ENCODE measurements around the gene DES. TPM values are rescaled to one million over a fixed set of nuclear protein-coding genes. Genes with fewer than 3 reads are reported as not detected.

DES gene
- total and polyA plus RNA-seq, 2 of the 4 experiments (the other 2 are of a cell fraction) = 4.3 to 4.9 TPM

DNA sequence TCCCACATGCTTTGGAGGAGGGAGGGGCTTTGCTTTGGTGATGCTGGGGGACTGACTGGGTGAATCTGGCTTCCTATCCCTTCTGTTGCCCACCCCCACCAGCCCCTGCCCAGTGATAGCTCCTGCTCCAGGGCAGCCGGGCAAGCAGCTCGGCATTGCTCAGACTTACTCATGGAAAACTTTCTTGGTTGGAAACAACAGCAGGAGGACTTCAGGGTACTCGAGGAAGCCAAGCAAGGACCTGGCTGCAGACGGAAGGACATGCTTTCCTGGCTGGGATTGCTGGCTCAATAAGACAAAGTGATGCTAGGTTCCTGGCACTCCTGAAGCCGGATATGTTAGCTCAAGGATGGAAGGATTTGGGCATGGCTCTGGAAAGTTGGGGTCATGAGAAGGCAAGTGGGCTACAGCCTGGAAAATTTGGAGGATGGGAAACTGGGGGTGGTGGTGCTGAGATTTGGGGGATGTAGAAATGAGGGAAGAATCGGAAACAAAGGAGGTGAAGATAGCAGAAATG is 19.6 kb downstream of the DES start:
- no peak overlapping the region for H2AK5ac ChIP-seq (ENCODE audit: low read depth, low read length)
- H3K4me2 ChIP-seq (ENCODE audit: low read depth, low read length) = no peak overlapping the region
- H3K9ac ChIP-seq (ENCODE audit: low read depth, low read length) = no peak overlapping the region
- peaks cover 5 to 7% of the 10 kb centered on the region in 2 experiments; a peak in 3 of 4 replicates for H3K79me1 ChIP-seq (ENCODE audit: low read depth in 1 of 2, low read length in 2 of 2)
- intact Hi-C loops (cut with micrococcal nuclease) (no loop called here), in situ Hi-C loops (cut with MboI; ENCODE audit: low sequenced_read_pairs) (no loop called here), dilution Hi-C loops (cut with HindIII; ENCODE audit: low sequenced_read_pairs, unreplicated experiment) (no loop called here)
- H3K18ac ChIP-seq (ENCODE audit: low read depth, low read length) = no peak overlapping the region
- H3K27ac ChIP-seq (ENCODE audit: insufficient read depth, low read length) = no peak overlapping the region
- no peak overlapping the region for H4K91ac ChIP-seq (ENCODE audit: insufficient read depth, low read depth, low read length)
- no peak overlapping the region for H3K23ac ChIP-seq (ENCODE audit: low read depth, low read length)
- H2AFZ ChIP-seq (replicated peaks; ENCODE audit: low read length, poor library complexity) = peak overlapping the region; percentile 28
- H2BK15ac ChIP-seq (ENCODE audit: low read depth, low read length) = no peak overlapping the region
- H3K4ac ChIP-seq (ENCODE audit: low read depth, low read length) = no peak overlapping the region
- H3K56ac ChIP-seq (ENCODE audit: extremely low read depth, insufficient read depth, low read length) = no peak overlapping the region
- CTCF ChIA-PET = no interaction called here
- H3K9me1 ChIP-seq (ENCODE audit: insufficient read depth, low read length) = peaks cover 4% of the 10 kb centered on the region; the same call in 1 of the 2 replicates
- H4K20me1 ChIP-seq (ENCODE audit: insufficient read depth, low read length) = no peaks in the 10 kb centered on the region
- H3K36me3 ChIP-seq (ENCODE audit: control insufficient read depth, insufficient read depth, low read length) = no peaks in the 10 kb centered on the region
- H2BK120ac ChIP-seq (ENCODE audit: low read depth, low read length) = no peak overlapping the region
- no peak overlapping the region for H2BK20ac ChIP-seq (ENCODE audit: low read depth, low read length)
- H2BK5ac ChIP-seq (ENCODE audit: low read depth, low read length, poor library complexity, severe bottlenecking) = no peak overlapping the region
- no peak overlapping the region for H4K5ac ChIP-seq (ENCODE audit: low read depth, low read length)
- H3K14ac ChIP-seq (replicated peaks; ENCODE audit: low read depth, low read length) = no peak overlapping the region
- no peaks in the 10 kb centered on the region; the same call in 1 of the 2 replicates for H3K27me3 ChIP-seq (ENCODE audit: control insufficient read depth, insufficient read depth, low read length)
- no peak for DNase-seq
- BruUV-seq (replicated peaks) = no TSS peak
- H4K8ac ChIP-seq (ENCODE audit: low read depth in 2 of 2, low read length in 2 of 2) = no peak overlapping the region
- H3K4me1 ChIP-seq (ENCODE audit: control insufficient read depth, insufficient read depth, low read length) = peaks cover 13% of the 10 kb centered on the region
- WGBS, 2 experiments (ENCODE audit: extremely low coverage in 2 of 2, insufficient read length in 1 of 2) = 41% methylated on average over 2 of the region's 6 CpGs; no CpG with 5 or more reads in 1 of the 2 experiments
- H3K4me3 ChIP-seq (ENCODE audit: insufficient read depth, low read depth, low read length) = no peak overlapping the region
- POLR2A ChIA-PET (ENCODE audit: unreplicated experiment) = no interaction called here
- ATAC-seq (ENCODE audit: low read depth) = no peak
- H2AK9ac ChIP-seq (replicated peaks; ENCODE audit: low read depth, low read length, poor library complexity) = no peak overlapping the region
- TF ChIP-seq BHLHE40 (IDR thresholded peaks at IDR 0.05; ENCODE audit: low read depth, low read length) (no peak), RCOR1 (IDR thresholded peaks at IDR 0.05; ENCODE audit: insufficient replicate concordance, low read length) (no peak), MAZ (IDR thresholded peaks at IDR 0.05; ENCODE audit: borderline replicate concordance, low read depth, low read length) (no peak), FOS (IDR thresholded peaks at IDR 0.05; ENCODE audit: low read depth, low read length) (no peak), MXI1 (IDR thresholded peaks at IDR 0.05; ENCODE audit: borderline replicate concordance, low read depth, low read length) (no peak), POLR2A (IDR thresholded peaks at IDR 0.05; ENCODE audit: low read depth, low read length) (no peak)
- TF ChIP-seq, protein P1, sequence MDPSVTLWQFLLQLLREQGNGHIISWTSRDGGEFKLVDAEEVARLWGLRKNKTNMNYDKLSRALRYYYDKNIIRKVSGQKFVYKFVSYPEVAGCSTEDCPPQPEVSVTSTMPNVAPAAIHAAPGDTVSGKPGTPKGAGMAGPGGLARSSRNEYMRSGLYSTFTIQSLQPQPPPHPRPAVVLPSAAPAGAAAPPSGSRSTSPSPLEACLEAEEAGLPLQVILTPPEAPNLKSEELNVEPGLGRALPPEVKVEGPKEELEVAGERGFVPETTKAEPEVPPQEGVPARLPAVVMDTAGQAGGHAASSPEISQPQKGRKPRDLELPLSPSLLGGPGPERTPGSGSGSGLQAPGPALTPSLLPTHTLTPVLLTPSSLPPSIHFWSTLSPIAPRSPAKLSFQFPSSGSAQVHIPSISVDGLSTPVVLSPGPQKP (IDR thresholded peaks at IDR 0.05; ENCODE audit: borderline replicate concordance, low read depth, low read length) = no peak
- TF ChIP-seq, protein P2, sequence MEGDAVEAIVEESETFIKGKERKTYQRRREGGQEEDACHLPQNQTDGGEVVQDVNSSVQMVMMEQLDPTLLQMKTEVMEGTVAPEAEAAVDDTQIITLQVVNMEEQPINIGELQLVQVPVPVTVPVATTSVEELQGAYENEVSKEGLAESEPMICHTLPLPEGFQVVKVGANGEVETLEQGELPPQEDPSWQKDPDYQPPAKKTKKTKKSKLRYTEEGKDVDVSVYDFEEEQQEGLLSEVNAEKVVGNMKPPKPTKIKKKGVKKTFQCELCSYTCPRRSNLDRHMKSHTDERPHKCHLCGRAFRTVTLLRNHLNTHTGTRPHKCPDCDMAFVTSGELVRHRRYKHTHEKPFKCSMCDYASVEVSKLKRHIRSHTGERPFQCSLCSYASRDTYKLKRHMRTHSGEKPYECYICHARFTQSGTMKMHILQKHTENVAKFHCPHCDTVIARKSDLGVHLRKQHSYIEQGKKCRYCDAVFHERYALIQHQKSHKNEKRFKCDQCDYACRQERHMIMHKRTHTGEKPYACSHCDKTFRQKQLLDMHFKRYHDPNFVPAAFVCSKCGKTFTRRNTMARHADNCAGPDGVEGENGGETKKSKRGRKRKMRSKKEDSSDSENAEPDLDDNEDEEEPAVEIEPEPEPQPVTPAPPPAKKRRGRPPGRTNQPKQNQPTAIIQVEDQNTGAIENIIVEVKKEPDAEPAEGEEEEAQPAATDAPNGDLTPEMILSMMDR (conservative IDR thresholded peaks at IDR 0.05; ENCODE audit: low read depth, low read length) = no peak
- no peaks in the 10 kb centered on the region for H3K9me3 ChIP-seq (ENCODE audit: control insufficient read depth, insufficient read depth, low read length)
